T-helper 2 cell (primary cell): Measurements from ENCODE around the gene INS.

Source experiments
- DNase-seq, 5 experiments: peaks; one replicate each; pipeline versions ENCODE4 v3.0.0 to v3.0.0-alpha.2; 2012 to 2022

Gene INS

GRCh38 chr11:2164861-2165555 is 4.0 kb upstream of the INS start:
- DNase-seq, result no peak

- DNase-seq, result no peak
Observed at GRCh38 chr11:2164081-2164480, 3.1 kb upstream of the INS start.

GRCh38 chr11:2163428-2163978 is 2.5 kb upstream of the INS start:
- no peak for DNase-seq

GRCh38 chr11:2159536-2160413 is 1.2 kb downstream of the INS start:
- DNase-seq, result no peak

GRCh38 chr11:2158966-2159365 is 2.0 kb downstream of the INS start:
- no peak for DNase-seq

- no peak for DNase-seq
Observed at GRCh38 chr11:2158296-2158737, 2.7 kb downstream of the INS start.

GRCh38 chr11:2157294-2158040 is 3.5 kb downstream of the INS start:
- no peak for DNase-seq

GRCh38 chr11:2156416-2157182 is 4.4 kb downstream of the INS start:
- DNase-seq, result peak in 3 of 5 experiments; percentile 29 to 38 (median 37)

- no peak for DNase-seq
Observed at GRCh38 chr11:2155511-2155910, 5.5 kb downstream of the INS start.

- DNase-seq, result no peak
Observed at GRCh38 chr11:2154889-2155288, 6.1 kb downstream of the INS start.

GRCh38 chr11:2154195-2154585 is 6.8 kb downstream of the INS start:
- no peak for DNase-seq

- DNase-seq, result no peak
Observed at GRCh38 chr11:2153581-2154194, 7.3 kb downstream of the INS start.

GRCh38 chr11:2151500-2152257 is 9.3 kb downstream of the INS start:
- peak; percentile 51 to 75 (median 70) for DNase-seq

- no peak for DNase-seq
Observed at GRCh38 chr11:2149864-2150847, 10.9 kb downstream of the INS start.

GRCh38 chr11:2149460-2149859 is 11.5 kb downstream of the INS start:
- no peak for DNase-seq

- DNase-seq, result no peak
Observed at GRCh38 chr11:2148595-2148994, 12.4 kb downstream of the INS start.

GRCh38 chr11:2147391-2147790 is 13.6 kb downstream of the INS start:
- no peak for DNase-seq

GRCh38 chr11:2146051-2146450 is 15.0 kb downstream of the INS start:
- no peak for DNase-seq

- no peak for DNase-seq
Observed at GRCh38 chr11:2144544-2145248, 16.3 kb downstream of the INS start.
